Right renal pelvis (tissue), 4 donors: ENCODE results near the gene IQGAP3. TPM values are rescaled to one million over a fixed set of nuclear protein-coding genes. Genes with fewer than 3 reads are reported as not detected.

Experiments used
- polyA plus RNA-seq, 4 donors: library from polyadenylated mRNA; unstranded; fragments of 120-200 nt; gene quantifications; one replicate each; pipeline ENCODE4 v1.2.1, GENCODE V29; 2013; ENCODE audit not compliant: insufficient read length in 4 of 4

IQGAP3 gene
- polyA plus RNA-seq, 4 donors: 11.2 to 13.2 (median 12.3) TPM

Other genes starting within 250 kb of the IQGAP3 start
- 100 to 1,000 TPM; 313 to 349 (median 342) TPM for gene CCT3, start 234.3 kb downstream of the IQGAP3 start, polyA plus RNA-seq
- 1 to 10 TPM in 2 of 4 donors, under 1 TPM in 2; 0.62 to 1.7 (median 0.94) TPM for gene TSACC, start 234.0 kb downstream of the IQGAP3 start, polyA plus RNA-seq
- gene RHBG, start 203.4 kb downstream of the IQGAP3 start, polyA plus RNA-seq: 10 to 100 TPM; 11.7 to 17.3 (median 13.4) TPM
- 10 to 100 TPM; 23.3 to 24.8 (median 24.3) TPM for gene MEF2D, start 71.8 kb downstream of the IQGAP3 start, polyA plus RNA-seq
- gene TTC24, start 7.2 kb upstream of the IQGAP3 start, polyA plus RNA-seq: 1 to 10 TPM in 2 of 4 donors, under 1 TPM in 2; 0.86 to 1.3 (median 1.0) TPM
- 10 to 100 TPM; 74.4 to 84.1 (median 81.6) TPM for gene NAXE, start 19.2 kb upstream of the IQGAP3 start, polyA plus RNA-seq
- gene GPATCH4, start 28.9 kb upstream of the IQGAP3 start, polyA plus RNA-seq: 10 to 100 TPM; 30.2 to 33.7 (median 31.4) TPM
- gene HAPLN2, start 46.9 kb upstream of the IQGAP3 start, polyA plus RNA-seq: under 1 TPM; 0.11 to 0.45 (median 0.42) TPM
- under 1 TPM in 3 of 4 donors, not detected in 1; 0.12 to 0.58 (median 0.13) TPM for gene BCAN, start 69.6 kb upstream of the IQGAP3 start, polyA plus RNA-seq
- 100 to 1,000 TPM; 153 to 160 (median 156) TPM for gene NES, start 104.8 kb upstream of the IQGAP3 start, polyA plus RNA-seq
- 100 to 1,000 TPM in 1 of 4 donors, 10 to 100 TPM in 3; 69.1 to 106 (median 83.1) TPM for gene CRABP2, start 133.0 kb upstream of the IQGAP3 start, polyA plus RNA-seq
- gene METTL25B, start 155.9 kb upstream of the IQGAP3 start, polyA plus RNA-seq: 10 to 100 TPM; 29.9 to 36.6 (median 34.6) TPM
- 10 to 100 TPM; 44.0 to 50.0 (median 45.3) TPM for gene ISG20L2, start 156.2 kb upstream of the IQGAP3 start, polyA plus RNA-seq
- gene MRPL24, start 168.5 kb upstream of the IQGAP3 start, polyA plus RNA-seq: 10 to 100 TPM; 68.4 to 75.1 (median 72.3) TPM
- gene HDGF, start 179.1 kb upstream of the IQGAP3 start, polyA plus RNA-seq: 100 to 1,000 TPM; 261 to 286 (median 283) TPM
- gene PRCC, start 195.0 kb upstream of the IQGAP3 start, polyA plus RNA-seq: 100 to 1,000 TPM; 107 to 140 (median 125) TPM
- gene SH2D2A, start 244.3 kb upstream of the IQGAP3 start, polyA plus RNA-seq: under 1 TPM; 0.71 to 0.79 (median 0.76) TPM